Choroid plexus epithelial cell (primary cell): Measurements from ENCODE around the gene NKX2-4.

ENCODE experiments used
- DNase-seq: peaks from one replicate; pipeline ENCODE4 v3.0.0-alpha.2; 2010; ENCODE audit warnings: low read depth
- H3K4me3 ChIP-seq: 2 replicates; pipeline ENCODE4 v1.5.1; 2011; ENCODE audit warnings: low read depth, mild to moderate bottlenecking, control low read depth, low read length, moderate library complexity
- TF ChIP-seq, protein P1 (sequence below): conservative IDR thresholded peaks from 2 replicates; pipeline ENCODE4 v1.5.1; 2011; ENCODE audit warnings: low read depth, mild to moderate bottlenecking, control low read depth, inconsistent platforms, low read length, moderate library complexity

NKX2-4 gene

GRCh38 chr20:21360705-21361104, 36.6 kb downstream of the NKX2-4 start:
- DNase-seq: peak; percentile 27
- TF ChIP-seq, protein P1, sequence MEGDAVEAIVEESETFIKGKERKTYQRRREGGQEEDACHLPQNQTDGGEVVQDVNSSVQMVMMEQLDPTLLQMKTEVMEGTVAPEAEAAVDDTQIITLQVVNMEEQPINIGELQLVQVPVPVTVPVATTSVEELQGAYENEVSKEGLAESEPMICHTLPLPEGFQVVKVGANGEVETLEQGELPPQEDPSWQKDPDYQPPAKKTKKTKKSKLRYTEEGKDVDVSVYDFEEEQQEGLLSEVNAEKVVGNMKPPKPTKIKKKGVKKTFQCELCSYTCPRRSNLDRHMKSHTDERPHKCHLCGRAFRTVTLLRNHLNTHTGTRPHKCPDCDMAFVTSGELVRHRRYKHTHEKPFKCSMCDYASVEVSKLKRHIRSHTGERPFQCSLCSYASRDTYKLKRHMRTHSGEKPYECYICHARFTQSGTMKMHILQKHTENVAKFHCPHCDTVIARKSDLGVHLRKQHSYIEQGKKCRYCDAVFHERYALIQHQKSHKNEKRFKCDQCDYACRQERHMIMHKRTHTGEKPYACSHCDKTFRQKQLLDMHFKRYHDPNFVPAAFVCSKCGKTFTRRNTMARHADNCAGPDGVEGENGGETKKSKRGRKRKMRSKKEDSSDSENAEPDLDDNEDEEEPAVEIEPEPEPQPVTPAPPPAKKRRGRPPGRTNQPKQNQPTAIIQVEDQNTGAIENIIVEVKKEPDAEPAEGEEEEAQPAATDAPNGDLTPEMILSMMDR: no peak
- H3K4me3 ChIP-seq: no peak overlapping the region

DNA sequence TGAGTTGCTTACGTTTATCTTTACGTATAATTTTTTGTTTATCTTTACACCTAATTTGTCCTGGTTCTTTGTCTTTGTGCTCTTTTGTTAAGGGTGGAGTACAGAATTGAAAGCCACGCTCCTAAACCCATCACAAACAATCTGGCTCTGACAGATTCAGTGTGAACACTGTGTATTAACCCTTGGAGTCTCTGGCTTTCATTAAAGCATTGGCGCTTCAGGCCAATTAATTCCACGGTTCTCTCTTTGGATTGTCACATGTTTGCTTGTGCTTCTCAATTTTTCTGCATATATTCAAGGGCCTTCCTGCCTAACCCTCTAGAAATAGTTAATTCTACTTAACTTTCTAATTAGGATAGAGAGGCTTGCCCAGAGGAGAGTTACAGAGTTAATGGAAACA, 38.6 kb downstream of the NKX2-4 start:
- H3K4me3 ChIP-seq: no peak overlapping the region
- no peak for DNase-seq
- TF ChIP-seq, protein P1: no peak

DNA sequence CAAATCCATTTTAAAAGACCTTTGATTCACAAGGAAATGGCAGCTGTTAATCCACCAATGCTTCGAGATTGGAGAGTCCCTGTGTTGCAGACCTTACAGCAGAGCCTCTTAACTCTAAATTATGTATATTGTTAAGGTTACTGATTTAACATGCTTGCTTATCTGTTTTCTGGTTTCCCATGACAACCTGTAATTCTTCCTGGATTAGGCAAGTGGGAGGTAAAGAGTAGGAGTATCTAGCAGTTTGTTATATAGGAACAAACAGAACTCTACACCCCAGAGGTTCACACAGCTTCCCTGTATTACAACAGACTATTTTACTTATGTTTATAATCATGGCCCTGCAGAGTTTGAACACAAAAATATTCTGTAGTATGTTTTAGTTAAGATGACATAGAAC, 39.5 kb downstream of the NKX2-4 start:
- TF ChIP-seq, protein P1: no peak
- H3K4me3 ChIP-seq: no peak overlapping the region
- peak; percentile 31 for DNase-seq

DNA sequence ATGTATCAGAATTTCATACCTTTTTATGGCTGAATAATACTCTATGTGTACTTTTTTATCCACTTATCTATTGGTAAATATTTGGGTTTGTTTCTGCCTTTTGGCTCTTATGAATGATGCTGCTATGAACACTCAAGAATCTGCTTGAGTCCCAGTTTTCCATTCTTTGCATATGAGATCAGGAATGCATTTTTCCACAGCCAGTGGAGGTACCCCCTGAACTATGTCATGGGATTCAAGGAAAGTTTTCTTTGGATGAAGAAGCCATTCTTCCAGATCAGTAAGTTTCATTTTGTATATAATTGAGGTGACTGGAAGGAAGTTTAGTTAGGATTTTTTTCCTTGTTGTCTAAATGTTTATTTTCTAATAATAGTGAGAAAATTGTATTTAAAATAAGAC, 40.9 kb downstream of the NKX2-4 start:
- H3K4me3 ChIP-seq: no peak overlapping the region
- TF ChIP-seq, protein P1: no peak
- no peak for DNase-seq

- DNase-seq: no peak
- TF ChIP-seq, protein P1: no peak
- no peak overlapping the region for H3K4me3 ChIP-seq
These were observed 41.3 kb downstream of the NKX2-4 start for GRCh38 chr20:21355981-21356380.

DNA sequence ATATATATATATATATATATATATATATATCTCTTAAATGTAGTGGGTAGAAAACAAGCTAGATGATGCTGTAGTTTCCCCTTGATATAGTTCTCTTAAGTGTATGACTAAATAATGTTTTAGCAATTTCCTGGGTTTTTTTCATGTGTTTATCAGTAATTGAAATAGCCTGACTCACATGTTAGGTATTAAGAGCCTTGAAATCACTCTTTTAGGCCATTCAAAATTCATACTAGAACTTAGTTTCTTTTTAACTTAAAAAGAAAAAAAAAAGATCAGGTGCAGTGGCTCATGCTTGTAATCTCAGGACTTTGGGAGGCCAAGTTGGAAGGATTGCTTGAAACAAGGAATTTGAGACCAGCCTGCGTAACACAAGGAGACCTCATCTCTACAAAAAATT, 44.1 kb downstream of the NKX2-4 start:
- peak; percentile 68 for DNase-seq
- TF ChIP-seq, protein P1: no peak
- H3K4me3 ChIP-seq: no peak overlapping the region

- TF ChIP-seq, protein P1: peak; percentile 9
- DNase-seq: peak; percentile 90
- H3K4me3 ChIP-seq: no peak overlapping the region
These were observed 44.6 kb downstream of the NKX2-4 start for GRCh38 chr20:21352703-21353102.
